HG03159 (cell line): ENCODE results near the gene WDR11.

Source experiments
- ATAC-seq: cut with Tn5 transposase; IDR thresholded peaks from one replicate; pipeline ENCODE4 v1.9.1; 2021; ENCODE audit warnings: mild to moderate bottlenecking, moderate library complexity; ENCODE audit not compliant: unreplicated experiment

Gene WDR11

GRCh38 chr10:120850911-120851865, at the start of gene WDR11:
WDR11 (plus strand) TSS chr10:120851362; CDS start chr10:120851421, 59 bp downstream.
- peak; percentile 95 for ATAC-seq

- ATAC-seq: no peak
Measured at GRCh38 chr10:120802935-120803334, 48.2 kb upstream of the WDR11 start.

GRCh38 chr10:120803972-120804371, 47.2 kb upstream of the WDR11 start:
- ATAC-seq: no peak

- no peak for ATAC-seq
Measured at GRCh38 chr10:120805014-120805812, 45.9 kb upstream of the WDR11 start.

- ATAC-seq: no peak
Measured at GRCh38 chr10:120806081-120806480, 45.1 kb upstream of the WDR11 start.

- ATAC-seq: no peak
Measured at GRCh38 chr10:120810298-120810697, 40.9 kb upstream of the WDR11 start.

- no peak for ATAC-seq
Measured at GRCh38 chr10:120813085-120813484, 38.1 kb upstream of the WDR11 start.

- ATAC-seq: no peak
Measured at GRCh38 chr10:120818301-120818700, 32.9 kb upstream of the WDR11 start.

GRCh38 chr10:120819366-120819765, 31.8 kb upstream of the WDR11 start:
- ATAC-seq: no peak

GRCh38 chr10:120823266-120823665, 27.9 kb upstream of the WDR11 start:
- ATAC-seq: no peak

GRCh38 chr10:120824881-120825309, 26.3 kb upstream of the WDR11 start:
- ATAC-seq: peak; percentile 40

GRCh38 chr10:120825878-120826769, 25.0 kb upstream of the WDR11 start:
- no peak for ATAC-seq

GRCh38 chr10:120827251-120827875, 23.8 kb upstream of the WDR11 start:
- peak; percentile 84 for ATAC-seq

- no peak for ATAC-seq
Measured at GRCh38 chr10:120828763-120829319, 22.3 kb upstream of the WDR11 start.

GRCh38 chr10:120832106-120832505, 19.1 kb upstream of the WDR11 start:
- no peak for ATAC-seq

- ATAC-seq: no peak
Measured at GRCh38 chr10:120833222-120833928, 17.8 kb upstream of the WDR11 start.

GRCh38 chr10:120835603-120836002, 15.6 kb upstream of the WDR11 start:
- ATAC-seq: no peak

- no peak for ATAC-seq
Measured at GRCh38 chr10:120838941-120839340, 12.2 kb upstream of the WDR11 start.

GRCh38 chr10:120841522-120842189, 9.5 kb upstream of the WDR11 start:
- no peak for ATAC-seq
